Ecto neural progenitor cell (in vitro differentiated cells): ENCODE data around the gene MLH3.
A peak's percentile ranks its signal among the peaks of the same experiment; 100 is the strongest.
"Not testable (repeated sequence)": the region's sequence is repeated elsewhere in the genome, so short reads cannot be mapped to it uniquely, and the experiment has no call there.

Experiments
- DNase-seq: peaks from one replicate; pipeline ENCODE4 v3.0.0-alpha.2; 2018; ENCODE audit warnings: low spot score

MLH3 gene

DNA sequence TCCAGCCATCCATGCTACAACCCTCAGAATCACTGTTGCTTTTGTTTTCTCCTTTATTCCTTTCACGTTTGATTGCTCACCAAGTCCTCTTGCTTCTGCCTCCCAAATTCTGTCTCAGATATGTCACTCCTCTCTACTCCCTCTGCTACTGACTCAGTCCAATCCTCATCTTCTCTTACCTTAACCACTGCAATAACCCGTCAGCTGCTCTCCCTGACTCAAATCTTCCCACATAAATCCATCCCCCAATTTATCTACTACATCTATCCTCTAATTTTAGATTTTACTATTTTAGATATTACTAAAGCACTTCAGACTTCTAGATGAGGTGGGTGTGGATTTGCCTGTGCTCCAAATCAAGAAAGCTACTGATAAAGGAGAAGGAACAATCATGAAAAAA lies 25.4 kb downstream of the MLH3 start:
- no peak for DNase-seq

DNA sequence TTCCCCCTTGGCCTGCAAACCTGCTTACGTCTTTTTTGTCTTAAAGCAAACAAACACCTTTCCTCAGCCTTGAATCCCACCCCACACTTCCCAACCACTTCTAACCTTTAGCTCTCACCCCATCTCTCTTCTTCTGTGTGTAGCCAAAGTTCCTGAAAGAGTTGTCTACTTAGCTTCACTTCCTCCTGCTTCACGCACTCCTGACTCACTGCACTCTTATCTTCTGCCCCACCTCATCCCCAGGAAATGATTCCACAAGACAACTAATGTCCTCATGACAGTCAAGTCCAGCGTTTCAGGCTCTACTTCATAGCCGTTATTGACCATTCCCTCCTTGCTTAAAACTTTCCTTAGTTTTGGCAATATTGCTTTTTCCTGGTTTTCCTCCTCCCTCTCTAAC lies 26.2 kb downstream of the MLH3 start:
- no peak for DNase-seq

DNA sequence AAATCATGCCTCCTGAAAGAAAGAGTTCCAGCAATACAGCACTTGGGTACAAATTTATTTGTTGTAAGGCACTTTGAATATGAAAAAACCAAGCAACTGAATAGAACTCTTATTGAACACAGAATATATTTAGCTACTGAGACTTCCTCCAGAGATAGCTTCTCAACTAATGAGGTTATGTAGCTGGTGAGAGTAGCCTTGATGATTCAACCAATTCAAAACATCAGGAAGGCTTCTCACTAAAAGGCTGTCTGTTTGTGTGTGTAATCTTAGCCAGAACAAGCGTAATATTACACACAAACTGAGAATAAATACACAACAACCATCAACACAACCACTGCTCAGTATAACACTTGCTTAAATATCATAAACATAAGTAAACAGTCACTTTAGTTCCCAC lies 28.2 kb downstream of the MLH3 start:
- no peak for DNase-seq

DNA sequence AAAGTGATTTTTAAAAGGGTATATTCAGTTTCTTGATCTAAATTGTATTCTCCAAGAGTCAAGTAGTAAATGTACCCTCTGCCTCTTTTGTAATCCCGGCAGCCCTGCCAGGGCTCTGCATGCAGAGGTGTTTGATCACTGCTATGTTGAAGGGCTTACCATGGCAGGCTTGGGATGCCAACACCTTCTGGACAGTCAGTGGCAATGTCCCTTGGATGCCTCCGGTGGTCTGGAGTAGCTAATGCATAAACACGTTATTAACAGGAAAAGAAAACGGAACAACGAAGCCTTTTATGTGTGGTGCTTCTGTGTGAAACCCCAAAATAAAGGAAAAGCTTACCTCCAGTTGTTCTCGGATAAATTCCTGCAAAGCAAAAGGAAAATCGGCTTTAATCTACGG lies 28.6 kb downstream of the MLH3 start:
- peak; percentile 47 for DNase-seq

DNA sequence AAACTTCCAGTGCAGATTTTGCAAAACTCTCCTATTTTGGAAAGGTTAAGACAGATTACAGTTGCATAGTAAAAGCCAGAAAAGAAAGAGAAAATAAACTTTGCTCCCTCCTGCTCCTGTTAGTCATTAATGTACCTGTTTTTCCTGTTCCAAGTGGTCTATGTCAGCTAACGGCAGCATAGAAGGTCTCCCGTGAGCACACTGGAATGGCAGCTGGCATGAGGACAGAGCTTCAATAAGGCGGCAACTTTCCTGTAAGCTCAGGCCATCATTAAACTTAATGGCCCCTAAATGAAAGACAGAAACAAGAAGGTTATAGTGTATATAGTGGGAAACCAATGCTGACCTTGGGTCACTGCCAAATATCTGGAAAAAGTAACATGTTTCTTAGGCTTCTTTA lies 32.6 kb downstream of the MLH3 start:
- no peak for DNase-seq

DNA sequence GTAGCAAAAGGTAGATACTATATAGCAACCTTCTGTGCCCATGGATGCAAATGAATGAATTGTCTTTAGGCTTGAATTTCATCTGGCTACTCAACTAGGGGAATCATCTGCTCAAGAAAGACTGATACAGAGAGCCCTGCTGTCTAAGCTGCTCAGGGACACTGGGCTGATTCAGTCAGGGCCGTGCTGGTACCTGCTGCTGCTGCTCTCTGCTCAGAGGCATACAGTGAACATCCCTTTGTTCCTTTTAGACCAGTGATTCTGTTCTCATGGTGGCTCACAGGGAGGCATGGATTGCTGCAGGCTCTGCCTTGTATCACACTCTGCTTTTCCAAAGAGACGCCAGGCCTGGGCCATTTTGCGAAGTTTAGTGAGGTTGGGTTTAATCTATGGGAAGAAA lies 34.5 kb downstream of the MLH3 start:
- no peak for DNase-seq

DNA sequence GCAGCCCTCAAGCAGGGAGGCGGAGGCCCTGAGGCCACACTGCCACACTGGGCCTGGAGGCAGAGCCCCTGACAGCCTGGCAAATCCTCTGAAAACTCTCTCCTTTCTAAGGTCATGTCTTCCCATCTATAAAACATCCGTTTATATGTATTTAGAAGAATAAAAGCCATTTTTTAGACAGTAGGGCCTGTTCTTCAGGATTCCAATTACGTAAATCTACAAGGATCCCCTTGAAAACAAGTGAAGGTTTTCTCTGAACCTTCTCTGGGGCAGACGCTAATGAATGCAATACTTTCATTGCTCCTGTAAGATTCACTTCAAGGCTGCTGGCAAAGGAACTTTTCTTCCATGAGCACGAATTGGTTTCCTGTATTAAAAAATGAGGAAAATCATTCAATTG lies 35.8 kb downstream of the MLH3 start:
- DNase-seq, result no peak

DNA sequence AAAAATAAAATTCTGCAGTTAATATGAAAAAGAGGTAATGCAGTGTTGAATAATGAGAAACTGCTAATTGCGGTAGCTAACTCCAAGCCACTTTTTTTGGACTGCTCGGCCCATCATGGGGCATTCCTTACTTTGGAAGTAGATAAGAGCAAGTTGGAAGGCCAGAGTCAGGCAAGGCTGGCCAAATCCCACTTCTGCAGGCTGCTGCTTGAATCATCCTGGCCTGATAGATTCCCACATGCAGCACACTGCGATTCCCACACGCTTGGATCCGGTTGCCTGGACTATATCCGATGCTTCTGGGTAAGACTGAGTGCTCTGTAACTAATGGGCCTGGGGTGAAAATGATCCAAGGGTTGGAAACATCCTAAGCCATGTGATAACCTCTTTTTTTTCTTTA lies 38.0 kb downstream of the MLH3 start:
- no peak for DNase-seq

DNA sequence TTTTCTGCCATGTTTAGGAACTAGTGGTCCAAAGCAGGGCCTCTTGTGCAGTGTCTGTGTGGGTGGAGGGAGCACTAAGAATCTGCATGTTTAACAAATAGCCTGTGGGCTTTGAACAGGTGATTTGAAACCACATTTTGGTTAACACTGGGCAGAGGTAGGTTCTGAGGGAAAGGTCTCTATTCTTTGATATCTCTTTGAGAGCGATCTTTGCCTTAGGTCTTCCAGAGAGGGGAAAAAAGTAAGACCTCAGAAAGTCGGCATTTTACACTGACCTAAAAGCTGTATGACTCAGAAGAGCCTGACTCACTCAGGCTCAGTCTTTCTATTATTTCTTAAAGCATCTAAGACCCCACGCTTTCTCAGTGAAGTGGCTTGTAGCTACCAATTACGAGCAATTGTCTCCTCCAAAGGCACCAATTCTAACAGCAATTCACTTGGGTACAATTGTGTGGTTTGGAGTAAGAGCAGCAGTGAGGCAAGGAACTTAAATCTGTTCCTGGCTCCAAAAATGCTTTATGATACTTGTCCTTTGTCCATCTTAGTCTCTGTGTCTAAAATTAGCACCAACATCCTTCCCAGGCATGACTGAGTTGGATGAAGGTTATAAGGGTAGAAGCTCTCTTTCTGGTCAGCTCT lies 39.8 kb downstream of the MLH3 start:
- DNase-seq, result no peak

DNA sequence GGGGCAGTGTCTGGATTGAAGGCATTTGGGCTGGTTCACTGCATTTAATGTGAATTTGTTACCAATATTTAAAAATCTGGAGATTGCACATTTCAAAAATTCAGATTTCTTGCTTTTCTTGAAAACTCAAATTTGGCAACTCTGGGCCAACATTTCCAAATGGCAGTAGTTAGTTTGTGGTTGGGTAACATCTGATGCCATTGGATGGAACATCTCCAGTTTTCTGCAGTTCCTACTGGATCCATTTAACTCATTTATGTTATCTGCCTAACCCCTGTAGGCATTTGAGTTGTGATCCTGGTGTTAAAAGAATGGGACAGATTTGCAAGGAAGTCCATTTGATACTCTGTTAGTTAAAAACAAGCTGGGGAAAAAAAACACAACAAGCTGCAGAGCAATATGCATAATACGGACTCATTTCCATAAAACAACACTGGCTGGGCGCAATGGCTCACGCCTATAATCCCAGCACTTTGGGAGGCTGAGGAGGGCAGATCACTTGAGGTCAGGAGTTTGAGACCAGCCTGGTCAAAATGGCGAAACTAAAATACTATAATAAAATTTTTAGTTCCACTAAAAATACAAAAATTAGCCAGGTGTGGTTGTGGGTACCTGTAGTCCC lies 40.7 kb downstream of the MLH3 start:
- no peak for DNase-seq

DNA sequence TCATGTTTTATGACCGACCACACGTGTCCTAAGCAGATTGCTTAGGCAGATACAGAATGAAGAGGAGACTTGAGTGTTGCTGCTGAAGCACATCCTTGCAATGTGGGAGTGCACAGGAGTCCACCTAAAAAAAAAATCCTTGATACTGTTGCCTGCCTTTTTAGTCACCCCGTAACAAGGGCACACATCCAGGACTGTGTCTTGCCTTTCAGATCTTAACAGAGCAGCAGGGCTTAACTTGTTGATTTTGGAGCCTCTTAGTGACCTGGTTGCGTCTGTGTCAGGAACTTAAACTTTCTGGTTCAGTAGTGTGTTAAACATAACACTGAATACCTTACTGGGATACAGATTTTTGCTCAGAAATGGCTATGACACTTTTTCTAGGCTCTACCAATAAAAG lies 42.1 kb downstream of the MLH3 start:
- DNase-seq, result no peak

DNA sequence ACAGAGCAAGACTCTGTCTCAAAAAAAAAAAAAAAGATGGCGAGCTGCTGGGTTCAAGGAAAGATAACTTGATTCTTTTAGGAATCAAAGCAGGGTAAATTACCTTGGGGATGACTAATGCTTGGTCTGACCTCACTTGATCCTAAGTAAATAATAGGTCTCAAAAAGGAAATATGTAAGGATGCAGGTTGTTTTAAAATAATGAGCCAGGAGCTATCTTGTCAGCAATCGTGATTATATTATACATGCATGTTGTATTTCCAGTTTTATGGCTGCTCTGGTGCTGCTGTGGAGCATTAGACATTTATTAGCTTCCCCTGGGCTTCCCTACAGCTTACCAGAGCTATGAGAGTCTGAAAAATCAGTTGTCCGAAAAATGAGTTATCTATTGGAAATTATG lies 45.9 kb downstream of the MLH3 start:
- DNase-seq, result no peak

DNA sequence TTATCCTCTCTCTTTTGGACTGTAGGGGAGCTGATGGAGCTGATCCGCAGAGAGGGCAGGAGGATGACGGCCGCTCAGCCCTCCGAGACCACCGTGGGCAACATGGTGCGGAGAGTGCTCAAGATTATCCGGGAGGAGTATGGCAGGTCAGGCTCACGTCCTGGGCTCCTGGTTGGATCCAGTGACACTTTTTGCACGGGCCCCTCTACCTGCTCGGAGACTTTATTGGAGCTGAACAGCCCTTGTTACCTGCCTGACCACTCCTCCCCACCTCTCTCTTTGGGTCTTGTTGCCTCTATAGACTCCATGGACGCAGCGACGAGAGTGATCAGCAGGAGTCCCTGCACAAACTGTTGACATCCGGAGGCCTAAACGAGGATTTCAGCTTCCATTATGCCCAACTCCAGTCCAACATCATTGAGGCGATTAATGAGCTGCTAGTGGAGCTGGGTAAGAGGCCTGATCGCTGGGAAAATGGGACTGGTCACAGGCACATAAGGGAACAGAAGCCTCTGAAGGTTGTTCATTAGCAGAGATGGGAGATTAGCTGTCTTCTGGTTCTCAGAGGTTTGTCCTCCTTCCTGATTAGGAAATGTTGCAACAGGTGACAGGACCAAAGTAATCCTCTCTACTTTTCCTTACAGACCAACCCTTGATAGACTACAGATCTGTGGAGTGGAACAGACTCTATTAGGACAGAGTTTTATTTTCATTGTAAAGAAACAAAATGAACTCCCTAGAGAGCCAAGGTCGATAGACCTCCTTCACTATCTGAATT lies 47.8 kb downstream of the MLH3 start:
- no peak for DNase-seq

DNA sequence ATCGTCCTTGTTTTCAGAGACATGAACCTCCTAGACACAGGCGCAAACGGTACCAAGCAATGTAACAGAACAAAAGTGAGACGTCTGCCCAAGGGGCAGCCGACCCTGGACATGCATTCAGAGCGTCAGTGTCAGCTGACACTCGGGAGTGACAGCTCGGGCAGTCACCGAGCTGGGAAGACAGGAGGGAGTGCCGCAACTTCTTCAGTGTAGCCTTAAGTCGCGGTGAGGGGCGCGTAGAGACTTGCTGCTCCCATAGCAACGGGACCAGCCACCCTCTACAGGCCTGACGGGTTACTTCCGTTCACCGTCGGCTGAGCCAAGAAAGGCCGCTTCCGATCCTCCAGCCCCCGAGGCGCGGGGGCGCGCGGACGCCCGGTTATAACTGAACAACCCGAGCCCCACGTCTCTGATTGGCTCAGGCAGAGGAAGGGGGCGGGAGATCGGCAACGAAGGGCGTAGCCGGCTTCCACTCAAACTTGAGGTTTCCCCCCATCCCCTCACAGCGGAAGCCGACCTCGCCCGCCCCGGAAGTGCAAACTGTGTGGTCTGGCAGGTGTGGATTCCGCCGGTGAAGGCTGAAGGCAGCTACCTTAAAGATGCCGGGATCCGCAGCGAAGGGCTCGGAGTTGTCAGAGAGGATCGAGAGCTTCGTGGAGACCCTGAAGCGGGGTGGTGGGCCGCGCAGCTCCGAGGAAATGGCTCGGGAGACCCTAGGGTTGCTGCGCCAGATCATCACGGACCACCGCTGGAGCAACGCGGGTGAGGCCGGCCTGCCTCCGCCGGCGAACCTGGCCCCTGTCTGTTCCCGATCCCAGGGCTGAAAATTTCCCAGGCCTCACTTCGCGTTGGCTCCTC lies 48.6 kb downstream of the MLH3 start, which contains the start of gene EIF2B2:
Gene EIF2B2, plus strand, starts transcription at position 530 of the 858 bp plus-strand sequence. Its CDS starts 70 bp downstream, at position 600.
- DNase-seq, result peak; percentile 98

DNA sequence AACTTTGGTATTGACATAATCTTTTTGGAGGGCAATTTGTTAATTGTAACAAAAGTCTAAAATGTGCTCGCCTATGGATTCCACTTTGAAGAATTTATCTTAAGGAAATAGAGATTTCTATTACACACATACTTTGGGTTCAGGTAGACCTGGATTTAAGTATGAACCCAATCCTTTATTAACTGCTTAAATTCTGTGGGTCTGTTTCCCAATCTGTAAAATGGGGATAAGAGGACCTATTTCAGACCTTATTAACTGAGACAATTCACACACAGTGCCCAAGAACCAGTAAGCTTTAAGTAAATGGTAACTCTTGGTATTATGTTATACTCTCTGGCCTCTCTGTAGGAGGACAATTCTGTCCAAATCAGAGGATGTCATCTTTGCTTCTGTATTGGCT lies 49.4 kb downstream of the MLH3 start:
- DNase-seq, result no peak

DNA sequence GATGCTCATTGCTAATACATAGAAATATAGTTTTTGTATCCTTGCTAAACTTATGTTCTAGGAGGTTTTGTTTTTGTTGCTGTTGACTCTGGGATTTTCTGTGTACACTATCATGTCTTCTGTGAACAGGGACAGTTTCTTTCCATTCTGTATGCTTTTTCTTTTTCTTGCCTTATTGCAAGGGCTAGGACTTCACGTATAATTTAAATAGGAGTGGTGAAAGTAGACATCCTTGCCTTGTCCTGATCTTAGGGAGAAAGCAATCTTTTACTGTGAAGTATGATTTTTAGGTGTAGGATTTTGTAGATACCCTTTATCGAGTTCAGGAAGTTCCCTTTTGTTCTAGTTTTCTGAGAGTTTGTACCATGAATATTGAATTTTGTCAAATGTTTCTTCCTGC lies 50.0 kb downstream of the MLH3 start:
- no peak for DNase-seq

DNA sequence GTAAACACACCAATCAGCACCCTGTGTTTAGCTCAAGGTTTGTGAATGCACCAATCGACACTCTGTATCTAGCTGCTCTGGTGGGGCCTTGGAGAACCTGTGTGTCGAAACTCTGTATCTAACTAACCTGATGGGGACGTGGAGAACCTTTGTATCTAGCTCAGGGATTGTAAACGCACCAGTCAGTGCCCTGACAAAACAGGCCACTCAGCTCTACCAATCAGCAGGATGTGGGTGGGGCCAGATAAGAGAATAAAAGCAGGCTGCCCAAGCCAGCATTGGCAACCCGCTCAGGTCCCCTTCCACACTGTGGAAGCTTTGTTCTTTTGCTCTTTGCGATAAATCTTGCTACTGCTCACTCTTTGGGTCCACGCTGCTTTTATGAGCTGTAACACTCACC lies 55.5 kb downstream of the MLH3 start:
- DNase-seq, result not testable (repeated sequence)

DNA sequence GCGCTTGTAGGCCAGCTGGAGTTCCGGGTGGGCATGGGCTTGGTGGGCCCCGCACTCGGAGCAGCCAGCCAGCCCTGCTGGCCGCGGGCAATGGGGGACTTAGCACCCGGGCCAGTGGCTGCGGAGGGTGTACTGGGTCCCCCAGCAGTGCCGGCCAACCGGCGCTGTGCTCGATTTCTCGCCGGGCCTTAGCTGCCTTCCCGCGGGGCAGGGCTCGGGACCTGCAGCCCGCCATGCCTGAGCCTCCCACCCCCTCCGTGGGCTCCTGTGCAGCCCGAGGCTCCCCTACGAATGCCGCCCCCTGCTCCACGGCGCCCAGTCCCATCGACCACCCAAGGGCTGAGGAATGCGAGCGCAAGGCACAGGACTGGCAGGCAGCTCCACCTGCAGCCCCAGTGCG lies 57.1 kb downstream of the MLH3 start:
- not testable (repeated sequence) for DNase-seq

DNA sequence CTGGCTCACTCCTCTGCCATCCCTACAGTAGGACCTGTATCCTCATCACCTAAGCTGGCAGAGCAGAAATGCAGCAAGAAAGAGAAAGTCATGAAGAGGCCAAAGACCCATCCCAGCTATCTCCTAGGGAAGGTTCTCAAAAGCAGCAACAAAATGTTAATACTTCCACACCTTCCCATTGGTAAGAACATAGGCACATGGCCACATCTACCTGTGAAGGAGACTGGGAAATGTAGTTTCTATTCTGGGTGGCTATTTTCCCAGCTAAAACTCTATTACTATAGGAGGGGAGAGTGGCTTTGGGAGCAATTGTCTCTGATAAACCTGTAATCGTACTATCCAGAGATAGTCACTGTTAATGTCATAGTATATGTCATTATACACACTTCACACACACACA lies 62.3 kb downstream of the MLH3 start:
- DNase-seq, result no peak

DNA sequence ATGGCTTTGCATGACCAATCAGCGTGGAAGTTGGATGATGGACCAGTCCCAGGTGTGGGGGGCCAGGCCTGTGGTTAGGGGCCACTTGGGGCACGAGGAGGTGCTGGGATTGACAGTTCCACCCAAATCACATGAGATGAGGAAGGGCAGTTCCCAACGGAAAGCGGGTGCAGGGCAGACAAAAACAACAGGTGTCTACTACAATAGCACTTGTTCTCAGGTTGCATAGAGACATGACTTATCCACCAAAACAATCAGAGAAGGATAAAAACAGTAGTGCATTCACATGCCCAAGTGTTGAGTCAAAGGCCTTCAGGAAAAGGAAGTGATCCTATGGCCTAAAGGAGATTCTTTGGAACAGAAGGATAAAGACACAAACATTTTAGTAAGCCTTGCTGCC lies 63.1 kb downstream of the MLH3 start:
- DNase-seq, result no peak

DNA sequence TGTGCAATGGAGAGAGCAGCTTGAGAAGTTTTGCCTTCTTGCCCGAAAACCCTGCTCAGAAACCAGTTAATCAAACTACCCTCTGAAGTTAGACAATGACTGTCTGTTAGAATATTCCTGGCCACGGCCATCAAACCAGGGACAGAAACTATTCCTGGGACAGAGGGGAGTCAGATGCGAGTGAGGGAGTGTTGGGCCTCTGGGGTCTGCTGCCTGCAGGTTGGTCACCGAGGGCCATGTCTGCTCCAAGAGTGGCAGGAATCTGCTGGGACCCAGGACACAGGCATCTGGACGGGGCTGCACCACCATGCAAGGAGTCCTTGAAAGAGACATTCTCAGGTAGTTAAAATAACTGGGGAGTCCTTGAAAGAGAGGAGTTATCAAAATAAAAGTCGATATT lies 65.5 kb downstream of the MLH3 start:
- no peak for DNase-seq

DNA sequence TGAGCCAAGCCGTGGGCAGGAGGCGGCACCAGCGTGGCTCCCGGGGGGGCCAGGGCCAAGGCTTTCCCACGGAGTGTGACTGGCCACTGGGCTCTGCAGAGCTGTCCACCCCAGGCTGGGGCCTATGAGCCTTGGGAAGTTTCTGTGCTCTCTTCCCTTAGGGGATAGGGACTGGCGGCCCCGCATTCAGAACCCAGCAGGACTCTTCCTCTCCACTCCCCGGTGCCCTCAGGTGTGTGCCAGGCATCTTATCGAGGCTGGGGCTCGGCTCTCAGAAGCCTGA lies 66.3 kb downstream of the MLH3 start:
- no peak for DNase-seq
